ENCODE results near the gene HS1BP3.

The HS1BP3 gene

DNA sequence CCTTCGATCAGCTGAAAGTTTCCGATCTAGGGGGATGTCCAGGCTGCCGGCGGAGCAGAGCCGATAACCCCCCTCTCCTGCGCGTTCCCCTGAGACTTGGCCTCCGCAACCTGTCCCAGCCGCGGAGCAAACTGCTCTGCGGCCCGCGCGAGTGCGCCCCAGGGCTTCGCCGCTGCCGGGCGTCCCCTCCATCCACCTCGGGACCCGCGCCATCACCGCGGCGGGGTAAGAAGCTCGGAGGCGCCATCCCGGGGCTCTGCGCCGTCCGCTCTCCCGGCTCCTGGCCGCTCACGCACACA lies 15.1 kb upstream of the HS1BP3 start:
- H3K4me3 ChIP-seq (ENCODE audit: low read depth, low read length) = peak overlapping the region; percentile 45
- TF ChIP-seq, protein P1, sequence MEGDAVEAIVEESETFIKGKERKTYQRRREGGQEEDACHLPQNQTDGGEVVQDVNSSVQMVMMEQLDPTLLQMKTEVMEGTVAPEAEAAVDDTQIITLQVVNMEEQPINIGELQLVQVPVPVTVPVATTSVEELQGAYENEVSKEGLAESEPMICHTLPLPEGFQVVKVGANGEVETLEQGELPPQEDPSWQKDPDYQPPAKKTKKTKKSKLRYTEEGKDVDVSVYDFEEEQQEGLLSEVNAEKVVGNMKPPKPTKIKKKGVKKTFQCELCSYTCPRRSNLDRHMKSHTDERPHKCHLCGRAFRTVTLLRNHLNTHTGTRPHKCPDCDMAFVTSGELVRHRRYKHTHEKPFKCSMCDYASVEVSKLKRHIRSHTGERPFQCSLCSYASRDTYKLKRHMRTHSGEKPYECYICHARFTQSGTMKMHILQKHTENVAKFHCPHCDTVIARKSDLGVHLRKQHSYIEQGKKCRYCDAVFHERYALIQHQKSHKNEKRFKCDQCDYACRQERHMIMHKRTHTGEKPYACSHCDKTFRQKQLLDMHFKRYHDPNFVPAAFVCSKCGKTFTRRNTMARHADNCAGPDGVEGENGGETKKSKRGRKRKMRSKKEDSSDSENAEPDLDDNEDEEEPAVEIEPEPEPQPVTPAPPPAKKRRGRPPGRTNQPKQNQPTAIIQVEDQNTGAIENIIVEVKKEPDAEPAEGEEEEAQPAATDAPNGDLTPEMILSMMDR (IDR thresholded peaks at IDR 0.05; ENCODE audit: borderline replicate concordance, insufficient read depth, low read depth, low read length) = no peak

- TF ChIP-seq, protein P1 (IDR thresholded peaks at IDR 0.05; ENCODE audit: borderline replicate concordance, insufficient read depth, low read depth, low read length) = no peak
- H3K4me3 ChIP-seq (ENCODE audit: low read depth, low read length) = peak overlapping the region; percentile 45
Observed at GRCh38 chr2:20665243-20666004, 14.5 kb upstream of the HS1BP3 start.

GRCh38 chr2:20664431-20665242 lies 13.7 kb upstream of the HS1BP3 start:
- TF ChIP-seq, protein P1 (IDR thresholded peaks at IDR 0.05; ENCODE audit: borderline replicate concordance, insufficient read depth, low read depth, low read length) = no peak
- H3K4me3 ChIP-seq (ENCODE audit: low read depth, low read length) = no peak overlapping the region

- H3K4me3 ChIP-seq (ENCODE audit: low read depth, low read length) = no peak overlapping the region
- TF ChIP-seq, protein P1 (IDR thresholded peaks at IDR 0.05; ENCODE audit: borderline replicate concordance, insufficient read depth, low read depth, low read length) = no peak
Observed at GRCh38 chr2:20664071-20664390, 13.1 kb upstream of the HS1BP3 start.

GRCh38 chr2:20663196-20664070 lies 12.5 kb upstream of the HS1BP3 start:
- no peak overlapping the region for H3K4me3 ChIP-seq (ENCODE audit: low read depth, low read length)
- TF ChIP-seq, protein P1 (IDR thresholded peaks at IDR 0.05; ENCODE audit: borderline replicate concordance, insufficient read depth, low read depth, low read length) = no peak

GRCh38 chr2:20662308-20662937 lies 11.5 kb upstream of the HS1BP3 start:
- TF ChIP-seq, protein P1 (IDR thresholded peaks at IDR 0.05; ENCODE audit: borderline replicate concordance, insufficient read depth, low read depth, low read length) = no peak
- no peak overlapping the region for H3K4me3 ChIP-seq (ENCODE audit: low read depth, low read length)
